SK-N-SH treated with all-trans-retinoic acid at 6 μM for 48 hours (cell line): ENCODE results near the gene BTBD16.

Experiments used
- ATAC-seq: fragments of 200-7000 bp; cut with Tn5 transposase; 3 replicates; pipeline ENCODE4 v1.9.1; 2020; ENCODE audit warnings: mild to moderate bottlenecking, moderate library complexity
- ARNTL ChIP-seq: fragments of 450-650 bp; formaldehyde crosslinking; IDR thresholded peaks from 2 replicates; pipeline ENCODE4 v1.5.0; 2020; ENCODE audit warnings: low read depth, mild to moderate bottlenecking, moderate library complexity, borderline replicate concordance
- BACH2 ChIP-seq: fragments of 250-450 bp; sonication (Bioruptor Pico); IDR thresholded peaks from 2 replicates; pipeline ENCODE4 v1.9.0; 2021; ENCODE audit warnings: mild to moderate bottlenecking, borderline replicate concordance
- CSDC2 ChIP-seq: fragments of 250-450 bp; sonication (Bioruptor Pico); IDR thresholded peaks from 2 replicates; pipeline ENCODE4 v1.5.0; 2020; ENCODE audit warnings: mild to moderate bottlenecking, moderate library complexity
- ISL1 ChIP-seq: fragments of 250-450 bp; sonication (Bioruptor Pico); IDR thresholded peaks from 2 replicates; pipeline ENCODE4 v2.1.2; 2022; ENCODE audit warnings: mild to moderate bottlenecking, moderate library complexity
- OSR1 ChIP-seq: fragments of 250-450 bp; sonication (Bioruptor Pico); IDR thresholded peaks from 2 replicates; pipeline ENCODE4 v1.8.0; 2022; ENCODE audit warnings: moderate library complexity, mild to moderate bottlenecking, inconsistent platforms
- SNAI2 ChIP-seq: fragments of 250-450 bp; sonication (Bioruptor Pico); IDR thresholded peaks from 2 replicates; pipeline ENCODE4 v1.5.0; 2020; ENCODE audit warnings: mild to moderate bottlenecking, moderate library complexity
- TOX ChIP-seq: fragments of 250-450 bp; sonication (Bioruptor Pico); IDR thresholded peaks from 2 replicates; pipeline ENCODE4 v1.8.0; 2021; ENCODE audit warnings: mild to moderate bottlenecking, moderate library complexity, borderline replicate concordance
- ZC3H10 ChIP-seq: fragments of 250-450 bp; sonication (Bioruptor Pico); IDR thresholded peaks from 2 replicates; pipeline ENCODE4 v1.5.1; 2021; ENCODE audit warnings: mild to moderate bottlenecking, moderate library complexity
- ZFP3 ChIP-seq: fragments of 250-450 bp; sonication (Bioruptor Pico); IDR thresholded peaks from 2 replicates; pipeline ENCODE4 v1.5.0; 2020; ENCODE audit warnings: mild to moderate bottlenecking, moderate library complexity
- ZFP30 ChIP-seq: fragments of 450-650 bp; formaldehyde crosslinking; IDR thresholded peaks from 2 replicates; pipeline ENCODE4 v1.5.0; 2022; ENCODE audit warnings: mild to moderate bottlenecking, moderate library complexity
- ZNF565 ChIP-seq: fragments of 450-650 bp; formaldehyde crosslinking; conservative IDR thresholded peaks from 2 replicates; pipeline ENCODE4 v1.5.0; 2020; ENCODE audit warnings: low read depth, mild to moderate bottlenecking, moderate library complexity
- TF ChIP-seq, protein P1 (sequence below): fragments of 250-450 bp; sonication (Bioruptor Pico); IDR thresholded peaks from 2 replicates; pipeline ENCODE4 v1.5.1; 2021; ENCODE audit warnings: mild to moderate bottlenecking, moderate library complexity
- TF ChIP-seq, protein P2 (sequence below): fragments of 250-450 bp; sonication (Bioruptor Pico); IDR thresholded peaks from 2 replicates; pipeline ENCODE4 v1.5.1; 2020; ENCODE audit warnings: low read depth, mild to moderate bottlenecking, moderate library complexity
- TF ChIP-seq, protein P3 (sequence below): fragments of 250-450 bp; sonication (Bioruptor Pico); IDR thresholded peaks from 2 replicates; pipeline ENCODE4 v1.8.0; 2021; ENCODE audit warnings: low read depth, mild to moderate bottlenecking, moderate library complexity, borderline replicate concordance
- TF ChIP-seq, protein P4 (sequence below): fragments of 250-450 bp; sonication (Bioruptor Pico); IDR thresholded peaks from 2 replicates; pipeline ENCODE4 v1.8.0; 2020; ENCODE audit warnings: mild to moderate bottlenecking, moderate library complexity, borderline replicate concordance
- TF ChIP-seq, protein P5 (sequence below): fragments of 250-450 bp; sonication (Bioruptor Pico); IDR thresholded peaks from 2 replicates; pipeline ENCODE4 v1.5.0; 2020; ENCODE audit warnings: mild to moderate bottlenecking, moderate library complexity

BTBD16 gene

DNA sequence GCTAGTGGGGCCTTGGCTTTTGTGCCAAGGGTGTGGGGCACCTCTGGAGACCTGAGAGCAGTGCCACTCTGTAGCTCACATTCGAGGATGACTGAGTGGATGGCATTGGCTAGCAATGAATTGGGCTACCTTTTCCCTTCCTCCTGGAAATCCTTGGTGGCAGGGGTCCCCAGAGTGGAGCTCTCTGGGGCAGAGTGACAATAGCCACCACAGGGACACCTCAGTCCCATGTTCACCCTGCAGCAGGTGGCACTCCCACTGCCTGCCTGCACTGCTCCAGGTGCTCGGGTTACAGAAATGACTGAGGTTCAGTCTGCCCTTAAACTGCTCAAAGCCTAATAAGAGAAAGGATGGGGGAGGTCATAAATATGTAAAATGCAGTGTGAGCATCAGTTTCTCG is 17.8 kb downstream of the BTBD16 start:
- TF ChIP-seq ARNTL (CRISPR knock-in tag), result no peak
- TF ChIP-seq TOX (CRISPR knock-in tag), result no peak
- no peak for TF ChIP-seq ISL1 (CRISPR knock-in tag)
- TF ChIP-seq, protein P1, sequence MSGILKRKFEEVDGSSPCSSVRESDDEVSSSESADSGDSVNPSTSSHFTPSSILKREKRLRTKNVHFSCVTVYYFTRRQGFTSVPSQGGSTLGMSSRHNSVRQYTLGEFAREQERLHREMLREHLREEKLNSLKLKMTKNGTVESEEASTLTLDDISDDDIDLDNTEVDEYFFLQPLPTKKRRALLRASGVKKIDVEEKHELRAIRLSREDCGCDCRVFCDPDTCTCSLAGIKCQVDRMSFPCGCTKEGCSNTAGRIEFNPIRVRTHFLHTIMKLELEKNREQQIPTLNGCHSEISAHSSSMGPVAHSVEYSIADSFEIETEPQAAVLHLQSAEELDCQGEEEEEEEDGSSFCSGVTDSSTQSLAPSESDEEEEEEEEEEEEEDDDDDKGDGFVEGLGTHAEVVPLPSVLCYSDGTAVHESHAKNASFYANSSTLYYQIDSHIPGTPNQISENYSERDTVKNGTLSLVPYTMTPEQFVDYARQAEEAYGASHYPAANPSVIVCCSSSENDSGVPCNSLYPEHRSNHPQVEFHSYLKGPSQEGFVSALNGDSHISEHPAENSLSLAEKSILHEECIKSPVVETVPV (CRISPR knock-in tag), result no peak
- no peak for TF ChIP-seq ZNF565 (CRISPR knock-in tag)
- no peak for TF ChIP-seq CSDC2 (CRISPR knock-in tag)
- TF ChIP-seq OSR1 (CRISPR knock-in tag), result no peak
- TF ChIP-seq, protein P2, sequence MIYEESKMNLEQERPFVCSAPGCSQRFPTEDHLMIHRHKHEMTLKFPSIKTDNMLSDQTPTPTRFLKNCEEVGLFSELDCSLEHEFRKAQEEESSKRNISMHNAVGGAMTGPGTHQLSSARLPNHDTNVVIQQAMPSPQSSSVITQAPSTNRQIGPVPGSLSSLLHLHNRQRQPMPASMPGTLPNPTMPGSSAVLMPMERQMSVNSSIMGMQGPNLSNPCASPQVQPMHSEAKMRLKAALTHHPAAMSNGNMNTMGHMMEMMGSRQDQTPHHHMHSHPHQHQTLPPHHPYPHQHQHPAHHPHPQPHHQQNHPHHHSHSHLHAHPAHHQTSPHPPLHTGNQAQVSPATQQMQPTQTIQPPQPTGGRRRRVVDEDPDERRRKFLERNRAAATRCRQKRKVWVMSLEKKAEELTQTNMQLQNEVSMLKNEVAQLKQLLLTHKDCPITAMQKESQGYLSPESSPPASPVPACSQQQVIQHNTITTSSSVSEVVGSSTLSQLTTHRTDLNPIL (CRISPR knock-in tag), result no peak
- no peak for TF ChIP-seq BACH2 (CRISPR knock-in tag)
- no peak for TF ChIP-seq ZFP30
- TF ChIP-seq, protein P3, sequence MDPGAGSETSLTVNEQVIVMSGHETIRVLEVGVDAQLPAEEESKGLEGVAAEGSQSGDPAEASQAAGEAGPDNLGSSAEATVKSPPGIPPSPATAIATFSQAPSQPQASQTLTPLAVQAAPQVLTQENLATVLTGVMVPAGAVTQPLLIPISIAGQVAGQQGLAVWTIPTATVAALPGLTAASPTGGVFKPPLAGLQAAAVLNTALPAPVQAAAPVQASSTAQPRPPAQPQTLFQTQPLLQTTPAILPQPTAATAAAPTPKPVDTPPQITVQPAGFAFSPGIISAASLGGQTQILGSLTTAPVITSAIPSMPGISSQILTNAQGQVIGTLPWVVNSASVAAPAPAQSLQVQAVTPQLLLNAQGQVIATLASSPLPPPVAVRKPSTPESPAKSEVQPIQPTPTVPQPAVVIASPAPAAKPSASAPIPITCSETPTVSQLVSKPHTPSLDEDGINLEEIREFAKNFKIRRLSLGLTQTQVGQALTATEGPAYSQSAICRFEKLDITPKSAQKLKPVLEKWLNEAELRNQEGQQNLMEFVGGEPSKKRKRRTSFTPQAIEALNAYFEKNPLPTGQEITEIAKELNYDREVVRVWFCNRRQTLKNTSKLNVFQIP (CRISPR knock-in tag), result no peak
- TF ChIP-seq, protein P4, sequence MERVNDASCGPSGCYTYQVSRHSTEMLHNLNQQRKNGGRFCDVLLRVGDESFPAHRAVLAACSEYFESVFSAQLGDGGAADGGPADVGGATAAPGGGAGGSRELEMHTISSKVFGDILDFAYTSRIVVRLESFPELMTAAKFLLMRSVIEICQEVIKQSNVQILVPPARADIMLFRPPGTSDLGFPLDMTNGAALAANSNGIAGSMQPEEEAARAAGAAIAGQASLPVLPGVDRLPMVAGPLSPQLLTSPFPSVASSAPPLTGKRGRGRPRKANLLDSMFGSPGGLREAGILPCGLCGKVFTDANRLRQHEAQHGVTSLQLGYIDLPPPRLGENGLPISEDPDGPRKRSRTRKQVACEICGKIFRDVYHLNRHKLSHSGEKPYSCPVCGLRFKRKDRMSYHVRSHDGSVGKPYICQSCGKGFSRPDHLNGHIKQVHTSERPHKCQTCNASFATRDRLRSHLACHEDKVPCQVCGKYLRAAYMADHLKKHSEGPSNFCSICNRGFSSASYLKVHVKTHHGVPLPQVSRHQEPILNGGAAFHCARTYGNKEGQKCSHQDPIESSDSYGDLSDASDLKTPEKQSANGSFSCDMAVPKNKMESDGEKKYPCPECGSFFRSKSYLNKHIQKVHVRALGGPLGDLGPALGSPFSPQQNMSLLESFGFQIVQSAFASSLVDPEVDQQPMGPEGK (CRISPR knock-in tag), result no peak
- TF ChIP-seq, protein P5, sequence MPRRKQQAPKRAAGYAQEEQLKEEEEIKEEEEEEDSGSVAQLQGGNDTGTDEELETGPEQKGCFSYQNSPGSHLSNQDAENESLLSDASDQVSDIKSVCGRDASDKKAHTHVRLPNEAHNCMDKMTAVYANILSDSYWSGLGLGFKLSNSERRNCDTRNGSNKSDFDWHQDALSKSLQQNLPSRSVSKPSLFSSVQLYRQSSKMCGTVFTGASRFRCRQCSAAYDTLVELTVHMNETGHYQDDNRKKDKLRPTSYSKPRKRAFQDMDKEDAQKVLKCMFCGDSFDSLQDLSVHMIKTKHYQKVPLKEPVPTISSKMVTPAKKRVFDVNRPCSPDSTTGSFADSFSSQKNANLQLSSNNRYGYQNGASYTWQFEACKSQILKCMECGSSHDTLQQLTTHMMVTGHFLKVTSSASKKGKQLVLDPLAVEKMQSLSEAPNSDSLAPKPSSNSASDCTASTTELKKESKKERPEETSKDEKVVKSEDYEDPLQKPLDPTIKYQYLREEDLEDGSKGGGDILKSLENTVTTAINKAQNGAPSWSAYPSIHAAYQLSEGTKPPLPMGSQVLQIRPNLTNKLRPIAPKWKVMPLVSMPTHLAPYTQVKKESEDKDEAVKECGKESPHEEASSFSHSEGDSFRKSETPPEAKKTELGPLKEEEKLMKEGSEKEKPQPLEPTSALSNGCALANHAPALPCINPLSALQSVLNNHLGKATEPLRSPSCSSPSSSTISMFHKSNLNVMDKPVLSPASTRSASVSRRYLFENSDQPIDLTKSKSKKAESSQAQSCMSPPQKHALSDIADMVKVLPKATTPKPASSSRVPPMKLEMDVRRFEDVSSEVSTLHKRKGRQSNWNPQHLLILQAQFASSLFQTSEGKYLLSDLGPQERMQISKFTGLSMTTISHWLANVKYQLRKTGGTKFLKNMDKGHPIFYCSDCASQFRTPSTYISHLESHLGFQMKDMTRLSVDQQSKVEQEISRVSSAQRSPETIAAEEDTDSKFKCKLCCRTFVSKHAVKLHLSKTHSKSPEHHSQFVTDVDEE (CRISPR knock-in tag), result no peak
- TF ChIP-seq SNAI2, result no peak
- no peak for TF ChIP-seq ZFP3 (CRISPR knock-in tag)
- TF ChIP-seq ZC3H10 (CRISPR knock-in tag), result no peak
- no peak for ATAC-seq

GRCh38 chr10:122290334-122290733 is 19.2 kb downstream of the BTBD16 start:
- TF ChIP-seq, protein P3 (CRISPR knock-in tag), result no peak
- TF ChIP-seq ZFP30 (no peak), ARNTL (CRISPR knock-in tag) (no peak), TOX (CRISPR knock-in tag) (no peak), CSDC2 (CRISPR knock-in tag) (no peak), ZNF565 (CRISPR knock-in tag) (no peak), BACH2 (CRISPR knock-in tag) (no peak)
- TF ChIP-seq, protein P5 (CRISPR knock-in tag), result no peak
- no peak for ATAC-seq
